ENCODE data around the gene SULF2. TPM values are rescaled to one million over a fixed set of nuclear protein-coding genes. Genes with fewer than 3 reads are reported as not detected.

Gene SULF2
- total RNA-seq, 1 donor from 2014 or later: 32.9 TPM

DNA sequence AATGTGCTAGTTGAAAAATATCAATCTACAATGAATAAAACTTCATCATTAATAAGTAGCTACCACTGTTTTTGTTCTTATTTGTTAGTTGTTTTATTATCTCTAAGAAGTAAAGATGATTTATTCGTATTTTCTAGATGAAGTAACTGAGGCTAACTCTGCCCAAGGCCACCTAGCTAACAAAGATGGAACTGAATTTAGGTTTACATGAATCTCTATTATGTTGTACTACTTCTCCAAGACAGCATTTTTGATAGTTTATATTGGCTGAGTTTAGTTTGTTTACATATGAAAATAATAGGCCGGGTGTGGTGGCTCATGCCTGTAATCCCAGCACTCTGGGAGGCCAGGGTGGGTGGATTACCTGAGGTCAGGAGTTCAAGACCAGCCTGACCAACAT, 162.1 kb downstream of the SULF2 start:
- Histone ChIP-seq H3K4me3 (ENCODE audit: low read length in 3 of 3) (no peak overlapping the region), H3K4me1 (ENCODE audit: control insufficient read depth in 3 of 3, insufficient read depth in 3 of 3, low read length in 3 of 3) (no peaks in the 10 kb centered on the region), H3K36me3 (ENCODE audit: control insufficient read depth in 3 of 3, insufficient read depth in 3 of 3, low read length in 3 of 3) (peaks cover 4 to 25% (median 8%) of the 10 kb centered on the region in 3 donors), H3K27me3 (ENCODE audit: control insufficient read depth in 3 of 3, insufficient read depth in 3 of 3, low read length in 3 of 3) (no peaks in the 10 kb centered on the region), H3K27ac (ENCODE audit: low read depth, low read length) (no peak overlapping the region), H3K9me3 (ENCODE audit: control insufficient read depth in 3 of 3, low read length in 3 of 3) (no peaks in the 10 kb centered on the region), H3K9ac (ENCODE audit: low read depth in 1 of 3, low read length in 3 of 3) (no peak overlapping the region)

DNA sequence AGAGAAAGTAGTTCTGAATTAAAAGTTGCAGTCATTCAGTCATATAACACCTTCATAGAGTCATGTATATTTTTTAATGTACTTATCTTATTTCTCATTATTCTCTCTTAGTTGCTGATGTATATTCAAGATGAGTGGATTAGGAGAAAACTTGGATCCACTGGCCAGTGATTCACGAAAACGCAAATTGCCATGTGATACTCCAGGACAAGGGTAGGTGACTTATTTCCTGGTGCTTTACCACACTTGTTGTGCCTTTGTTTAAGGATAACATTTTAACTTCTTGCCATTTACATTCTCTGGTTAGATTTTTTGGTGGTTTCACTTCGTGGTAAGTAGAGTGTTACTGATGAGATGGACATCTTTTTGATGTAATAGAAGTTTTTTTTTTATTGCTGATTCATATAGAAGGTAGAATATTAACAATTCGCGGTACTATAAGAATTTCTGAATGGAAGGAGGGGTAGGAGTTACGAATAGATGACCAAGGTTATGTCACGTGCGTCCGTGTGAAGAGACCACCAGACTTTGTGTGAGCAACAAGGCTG, 163.1 kb downstream of the SULF2 start:
- no peaks in the 10 kb centered on the region for H3K4me1 ChIP-seq (ENCODE audit: control insufficient read depth in 3 of 3, insufficient read depth in 3 of 3, low read length in 3 of 3)
- H3K27me3 ChIP-seq (ENCODE audit: control insufficient read depth in 3 of 3, insufficient read depth in 3 of 3, low read length in 3 of 3): no peaks in the 10 kb centered on the region
- no peak overlapping the region for H3K27ac ChIP-seq (ENCODE audit: low read depth, low read length)
- H3K9me3 ChIP-seq (ENCODE audit: control insufficient read depth in 3 of 3, low read length in 3 of 3): no peaks in the 10 kb centered on the region
- no peak overlapping the region for H3K9ac ChIP-seq (ENCODE audit: low read depth in 1 of 3, low read length in 3 of 3)
- H3K4me3 ChIP-seq (ENCODE audit: low read length in 3 of 3): no peak overlapping the region
- H3K36me3 ChIP-seq (ENCODE audit: control insufficient read depth in 3 of 3, insufficient read depth in 3 of 3, low read length in 3 of 3): peaks cover 4 to 21% (median 4%) of the 10 kb centered on the region in 3 donors

DNA sequence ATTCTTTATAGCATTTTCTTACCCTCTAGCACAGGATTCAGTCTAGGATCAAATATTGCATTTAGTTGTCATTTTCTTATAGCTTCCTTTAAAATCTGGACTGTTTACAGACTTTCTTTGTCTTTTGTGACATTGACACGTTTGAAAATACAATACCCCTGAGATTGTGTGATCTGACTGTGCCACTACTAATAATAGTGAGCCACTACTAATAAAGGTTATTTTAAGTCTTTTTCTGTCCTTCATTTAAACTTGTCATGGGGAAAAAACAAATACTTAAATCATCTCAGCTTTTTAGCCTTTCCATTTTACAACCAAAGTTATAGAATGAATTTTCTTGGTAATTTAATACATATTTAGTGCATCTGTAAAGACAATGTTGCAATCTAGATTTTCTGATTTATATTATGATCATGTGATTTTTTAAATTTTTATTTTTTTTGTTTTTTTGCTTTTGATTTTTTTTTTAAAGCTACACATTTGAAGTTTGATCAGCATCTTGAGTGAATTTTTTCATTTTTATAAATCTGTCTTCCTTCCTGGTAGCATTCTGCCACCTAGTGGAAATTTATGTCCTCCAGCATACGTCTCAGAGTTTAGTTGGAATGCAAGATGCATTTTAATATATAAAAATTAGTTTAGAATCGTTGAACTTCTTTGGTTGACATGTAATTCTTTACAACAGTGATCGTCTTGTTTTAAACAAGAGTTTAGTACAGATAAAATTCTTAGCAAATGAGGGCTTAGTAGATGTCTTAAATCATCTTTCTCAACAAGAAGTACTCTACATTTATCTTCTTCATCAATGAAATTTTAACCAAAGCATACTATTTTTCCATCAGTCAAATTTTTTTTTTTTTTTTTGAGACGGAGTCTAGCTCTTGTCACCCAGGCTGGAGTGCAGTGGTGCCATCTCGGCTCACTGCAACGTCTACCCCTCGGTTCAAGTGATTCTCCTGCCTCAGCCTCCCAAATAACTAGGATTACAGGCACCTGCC, 164.2 kb downstream of the SULF2 start:
- H3K27ac ChIP-seq (ENCODE audit: low read depth, low read length): no peak overlapping the region
- no peak overlapping the region for H3K4me3 ChIP-seq (ENCODE audit: low read length in 3 of 3)
- no peaks in the 10 kb centered on the region for H3K4me1 ChIP-seq (ENCODE audit: control insufficient read depth in 3 of 3, insufficient read depth in 3 of 3, low read length in 3 of 3)
- H3K9me3 ChIP-seq (ENCODE audit: control insufficient read depth in 3 of 3, low read length in 3 of 3): no peaks in the 10 kb centered on the region
- H3K9ac ChIP-seq (ENCODE audit: low read depth in 1 of 3, low read length in 3 of 3): no peak overlapping the region
- H3K27me3 ChIP-seq (ENCODE audit: control insufficient read depth in 3 of 3, insufficient read depth in 3 of 3, low read length in 3 of 3): no peaks in the 10 kb centered on the region
- H3K36me3 ChIP-seq (ENCODE audit: control insufficient read depth in 3 of 3, insufficient read depth in 3 of 3, low read length in 3 of 3): peaks cover 0 to 15% (median 4%) of the 10 kb centered on the region in 3 donors

- Histone ChIP-seq H3K27me3 (ENCODE audit: control insufficient read depth in 3 of 3, insufficient read depth in 3 of 3, low read length in 3 of 3) (no peaks in the 10 kb centered on the region), H3K27ac (ENCODE audit: low read depth, low read length) (no peak overlapping the region), H3K4me1 (ENCODE audit: control insufficient read depth in 3 of 3, insufficient read depth in 3 of 3, low read length in 3 of 3) (peaks cover 0 to 4% (median 0%) of the 10 kb centered on the region in 3 donors), H3K9ac (ENCODE audit: low read depth in 1 of 3, low read length in 3 of 3) (no peak overlapping the region), H3K4me3 (ENCODE audit: low read length in 3 of 3) (no peak overlapping the region), H3K9me3 (ENCODE audit: control insufficient read depth in 3 of 3, low read length in 3 of 3) (no peaks in the 10 kb centered on the region), H3K36me3 (ENCODE audit: control insufficient read depth in 3 of 3, insufficient read depth in 3 of 3, low read length in 3 of 3) (peaks cover 0 to 8% (median 4%) of the 10 kb centered on the region in 3 donors)
These were observed 166.8 kb downstream of the SULF2 start for GRCh38 chr20:47618479-47618878.

- no peaks in the 10 kb centered on the region for H3K36me3 ChIP-seq (ENCODE audit: control insufficient read depth in 3 of 3, insufficient read depth in 3 of 3, low read length in 3 of 3)
- H3K27ac ChIP-seq (ENCODE audit: low read depth, low read length): no peak overlapping the region
- no peak overlapping the region for H3K4me3 ChIP-seq (ENCODE audit: low read length in 3 of 3)
- no peak overlapping the region for H3K9ac ChIP-seq (ENCODE audit: low read depth in 1 of 3, low read length in 3 of 3)
- peaks cover 0 to 6% (median 4%) of the 10 kb centered on the region in 3 donors for H3K4me1 ChIP-seq (ENCODE audit: control insufficient read depth in 3 of 3, insufficient read depth in 3 of 3, low read length in 3 of 3)
- no peaks in the 10 kb centered on the region for H3K27me3 ChIP-seq (ENCODE audit: control insufficient read depth in 3 of 3, insufficient read depth in 3 of 3, low read length in 3 of 3)
- no peaks in the 10 kb centered on the region for H3K9me3 ChIP-seq (ENCODE audit: control insufficient read depth in 3 of 3, low read length in 3 of 3)
These were observed 170.5 kb downstream of the SULF2 start for GRCh38 chr20:47614703-47615309.

DNA sequence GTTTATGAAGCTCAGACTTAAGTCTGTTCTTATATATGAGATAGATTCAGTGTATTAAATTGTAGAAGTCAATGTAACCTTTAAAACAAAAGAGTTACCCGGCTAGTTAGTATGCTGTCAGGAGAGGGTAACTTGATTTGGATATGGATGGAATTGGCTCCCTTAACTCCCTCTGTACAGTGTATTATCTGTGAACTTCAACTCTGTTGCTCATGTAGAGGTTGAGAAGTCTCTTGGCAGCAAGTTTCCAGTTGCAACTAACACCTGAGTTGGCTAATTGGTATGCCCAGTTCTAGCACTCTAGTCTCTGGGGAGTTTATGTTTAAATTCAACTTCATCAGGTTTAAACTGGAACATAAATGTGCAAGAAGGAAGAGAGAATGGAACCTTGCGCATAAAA, 172.6 kb downstream of the SULF2 start:
- Histone ChIP-seq H3K27ac (ENCODE audit: low read depth, low read length) (no peak overlapping the region), H3K4me3 (ENCODE audit: low read length in 3 of 3) (no peak overlapping the region), H3K36me3 (ENCODE audit: control insufficient read depth in 3 of 3, insufficient read depth in 3 of 3, low read length in 3 of 3) (no peaks in the 10 kb centered on the region), H3K4me1 (ENCODE audit: control insufficient read depth in 3 of 3, insufficient read depth in 3 of 3, low read length in 3 of 3) (peaks cover 0 to 6% (median 4%) of the 10 kb centered on the region in 3 donors), H3K27me3 (ENCODE audit: control insufficient read depth in 3 of 3, insufficient read depth in 3 of 3, low read length in 3 of 3) (no peaks in the 10 kb centered on the region), H3K9ac (ENCODE audit: low read depth in 1 of 3, low read length in 3 of 3) (no peak overlapping the region), H3K9me3 (ENCODE audit: control insufficient read depth in 3 of 3, low read length in 3 of 3) (no peaks in the 10 kb centered on the region)

DNA sequence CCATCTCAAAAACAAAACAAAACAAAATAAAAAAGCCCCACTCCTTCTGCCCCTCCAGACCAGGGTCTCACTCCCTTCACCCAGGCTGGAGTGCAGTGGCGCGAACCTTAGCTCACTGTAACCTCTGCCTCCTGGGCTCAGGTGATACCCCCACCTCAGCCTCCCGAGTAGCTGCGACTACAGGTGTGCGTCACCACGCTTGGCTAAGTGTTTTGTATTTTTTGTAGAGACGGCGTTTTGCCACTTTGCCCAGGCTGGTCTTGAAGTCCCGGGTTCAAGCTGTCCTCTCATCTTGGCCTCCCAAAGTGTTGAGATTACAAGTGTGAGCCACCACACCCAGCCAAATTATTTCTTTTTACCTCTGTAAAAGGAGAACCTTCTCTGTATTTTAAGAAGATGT, 173.5 kb downstream of the SULF2 start:
- H3K27ac ChIP-seq (ENCODE audit: low read depth, low read length): no peak overlapping the region
- no peak overlapping the region for H3K4me3 ChIP-seq (ENCODE audit: low read length in 3 of 3)
- no peaks in the 10 kb centered on the region for H3K27me3 ChIP-seq (ENCODE audit: control insufficient read depth in 3 of 3, insufficient read depth in 3 of 3, low read length in 3 of 3)
- H3K4me1 ChIP-seq (ENCODE audit: control insufficient read depth in 3 of 3, insufficient read depth in 3 of 3, low read length in 3 of 3): peaks cover 0 to 6% (median 4%) of the 10 kb centered on the region in 3 donors
- H3K36me3 ChIP-seq (ENCODE audit: control insufficient read depth in 3 of 3, insufficient read depth in 3 of 3, low read length in 3 of 3): no peaks in the 10 kb centered on the region
- no peaks in the 10 kb centered on the region for H3K9me3 ChIP-seq (ENCODE audit: control insufficient read depth in 3 of 3, low read length in 3 of 3)
- H3K9ac ChIP-seq (ENCODE audit: low read depth in 1 of 3, low read length in 3 of 3): no peak overlapping the region

GRCh38 chr20:47610945-47611250, 174.4 kb downstream of the SULF2 start:
- Histone ChIP-seq H3K9ac (ENCODE audit: low read depth in 1 of 3, low read length in 3 of 3) (no peak overlapping the region), H3K27ac (ENCODE audit: low read depth, low read length) (no peak overlapping the region), H3K36me3 (ENCODE audit: control insufficient read depth in 3 of 3, insufficient read depth in 3 of 3, low read length in 3 of 3) (no peaks in the 10 kb centered on the region), H3K4me3 (ENCODE audit: low read length in 3 of 3) (no peak overlapping the region), H3K9me3 (ENCODE audit: control insufficient read depth in 3 of 3, low read length in 3 of 3) (no peaks in the 10 kb centered on the region), H3K4me1 (ENCODE audit: control insufficient read depth in 3 of 3, insufficient read depth in 3 of 3, low read length in 3 of 3) (peaks cover 0 to 6% (median 4%) of the 10 kb centered on the region in 3 donors), H3K27me3 (ENCODE audit: control insufficient read depth in 3 of 3, insufficient read depth in 3 of 3, low read length in 3 of 3) (no peaks in the 10 kb centered on the region)

DNA sequence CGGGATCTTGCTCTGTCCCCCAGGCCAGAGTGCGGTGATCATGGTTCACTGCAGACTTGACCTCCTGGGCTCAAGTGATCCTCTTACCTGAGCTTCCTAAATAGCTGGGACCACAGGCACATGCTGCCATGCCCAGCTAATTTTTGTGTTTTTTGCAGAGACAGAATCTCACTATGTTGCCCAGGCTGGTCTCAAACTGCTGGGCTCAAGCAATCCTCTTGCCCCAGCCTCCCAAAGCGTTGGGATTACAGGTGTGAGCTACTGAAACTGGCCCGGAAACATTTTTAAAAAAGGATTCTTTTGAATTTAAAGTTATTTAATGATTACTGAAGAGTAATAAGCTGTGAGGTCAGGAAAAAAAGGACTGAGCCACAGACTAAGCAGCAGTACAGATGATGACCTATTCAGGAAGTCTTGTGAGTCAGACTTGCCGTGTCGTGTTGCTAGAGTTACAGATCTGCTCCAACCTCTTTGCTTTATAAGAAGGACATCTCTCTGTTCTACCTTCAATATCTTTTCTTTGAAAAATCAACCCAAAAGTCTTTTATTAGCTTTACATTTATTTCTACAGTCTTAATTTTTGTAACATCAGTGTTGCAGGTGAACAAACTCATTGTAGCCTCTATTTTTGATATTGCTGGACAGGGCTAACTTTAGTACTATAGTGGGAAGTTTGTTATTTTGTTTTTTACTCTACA, 174.9 kb downstream of the SULF2 start:
- peaks cover 0 to 6% (median 4%) of the 10 kb centered on the region in 3 donors for H3K4me1 ChIP-seq (ENCODE audit: control insufficient read depth in 3 of 3, insufficient read depth in 3 of 3, low read length in 3 of 3)
- peak overlapping the region; percentile 43 for H3K27ac ChIP-seq (ENCODE audit: low read depth, low read length)
- no peaks in the 10 kb centered on the region for H3K9me3 ChIP-seq (ENCODE audit: control insufficient read depth in 3 of 3, low read length in 3 of 3)
- no peak overlapping the region for H3K4me3 ChIP-seq (ENCODE audit: low read length in 3 of 3)
- no peaks in the 10 kb centered on the region for H3K36me3 ChIP-seq (ENCODE audit: control insufficient read depth in 3 of 3, insufficient read depth in 3 of 3, low read length in 3 of 3)
- no peak overlapping the region for H3K9ac ChIP-seq (ENCODE audit: low read depth in 1 of 3, low read length in 3 of 3)
- no peaks in the 10 kb centered on the region for H3K27me3 ChIP-seq (ENCODE audit: control insufficient read depth in 3 of 3, insufficient read depth in 3 of 3, low read length in 3 of 3)

Measured in skeletal muscle tissue (tissue), 4 donors.